Cardiac septum (tissue), 1 donor: Measurements from ENCODE around the gene MASP1. TPM values are rescaled to one million over a fixed set of nuclear protein-coding genes. Genes with fewer than 3 reads are reported as not detected.

Source experiments
- DNase-seq: peaks from one replicate; pipeline ENCODE4 v3.0.0-alpha.2; 2020; ENCODE audit warnings: low spot score
- intact Hi-C: fragments of 100-400 bp; cut with DNase I; formaldehyde crosslinking; loops from one replicate; pipeline ENCODE4 v1.14.0; 2022
- long read RNA-seq: library from polyadenylated mRNA; unstranded; transcript quantifications from one replicate; pipeline ENCODE4 v2.0.0, GENCODE V29; 2021
- total RNA-seq: library from RNA; stranded (reverse); fragmentation: NEBNext Ultra II Directional; extraction: Animal tissue kit (Norgen Biotek cat#: 25700); gene quantifications from one replicate; pipeline ENCODE4 v1.2.1, GENCODE V29; 2021
- donor health status: DM: no; HTN: no; CAD: no.

Gene MASP1, protein sequence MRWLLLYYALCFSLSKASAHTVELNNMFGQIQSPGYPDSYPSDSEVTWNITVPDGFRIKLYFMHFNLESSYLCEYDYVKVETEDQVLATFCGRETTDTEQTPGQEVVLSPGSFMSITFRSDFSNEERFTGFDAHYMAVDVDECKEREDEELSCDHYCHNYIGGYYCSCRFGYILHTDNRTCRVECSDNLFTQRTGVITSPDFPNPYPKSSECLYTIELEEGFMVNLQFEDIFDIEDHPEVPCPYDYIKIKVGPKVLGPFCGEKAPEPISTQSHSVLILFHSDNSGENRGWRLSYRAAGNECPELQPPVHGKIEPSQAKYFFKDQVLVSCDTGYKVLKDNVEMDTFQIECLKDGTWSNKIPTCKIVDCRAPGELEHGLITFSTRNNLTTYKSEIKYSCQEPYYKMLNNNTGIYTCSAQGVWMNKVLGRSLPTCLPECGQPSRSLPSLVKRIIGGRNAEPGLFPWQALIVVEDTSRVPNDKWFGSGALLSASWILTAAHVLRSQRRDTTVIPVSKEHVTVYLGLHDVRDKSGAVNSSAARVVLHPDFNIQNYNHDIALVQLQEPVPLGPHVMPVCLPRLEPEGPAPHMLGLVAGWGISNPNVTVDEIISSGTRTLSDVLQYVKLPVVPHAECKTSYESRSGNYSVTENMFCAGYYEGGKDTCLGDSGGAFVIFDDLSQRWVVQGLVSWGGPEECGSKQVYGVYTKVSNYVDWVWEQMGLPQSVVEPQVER
- 59.7 TPM for total RNA-seq
- long read RNA-seq, transcript MASP1-201 (9 exons, 2,440 nt), result major isoform, 39 of 71 reads
- long read RNA-seq, partial matches to known transcripts, result 9 of 71 reads
- long read RNA-seq, other reads (novel, unspliced or antisense), result 21 of 71 reads

DNA sequence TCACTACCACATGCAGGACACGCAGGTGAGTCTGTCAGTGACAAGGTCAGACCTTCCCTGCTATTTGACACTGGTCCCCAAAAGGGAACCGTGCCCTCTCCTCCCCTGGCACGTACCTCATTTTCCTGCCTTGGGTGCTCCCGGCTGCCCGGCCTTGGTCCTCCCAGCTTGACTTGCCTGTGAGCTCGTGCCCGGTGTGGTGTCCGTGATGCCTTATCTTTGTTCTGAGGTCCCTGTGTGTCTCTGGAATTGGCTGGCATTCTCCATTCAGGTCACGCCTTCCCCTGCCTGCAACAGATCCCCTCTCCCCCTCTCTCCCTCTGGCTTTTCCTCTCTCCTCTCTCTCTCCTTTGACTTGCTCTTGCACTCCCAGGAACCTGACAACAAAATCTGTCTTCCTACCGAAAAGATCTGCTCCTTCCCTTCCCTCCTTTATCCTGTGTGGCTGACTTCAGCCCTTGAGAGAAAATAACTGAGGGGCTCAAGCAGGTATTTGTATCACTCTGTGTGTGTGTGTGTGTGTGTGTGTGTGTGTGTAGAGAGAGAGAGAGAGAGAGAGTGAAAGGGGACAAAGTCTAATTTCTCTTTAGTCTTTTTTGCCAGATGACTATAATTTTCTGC lies at the start of gene MASP1:
Gene MASP1, minus strand, starts transcription at position 226 of the 621 bp plus-strand sequence. Its CDS starts 105 bp downstream, at position 121.
- intact Hi-C loops, result no loop called here
- DNase-seq, result no peak

DNA sequence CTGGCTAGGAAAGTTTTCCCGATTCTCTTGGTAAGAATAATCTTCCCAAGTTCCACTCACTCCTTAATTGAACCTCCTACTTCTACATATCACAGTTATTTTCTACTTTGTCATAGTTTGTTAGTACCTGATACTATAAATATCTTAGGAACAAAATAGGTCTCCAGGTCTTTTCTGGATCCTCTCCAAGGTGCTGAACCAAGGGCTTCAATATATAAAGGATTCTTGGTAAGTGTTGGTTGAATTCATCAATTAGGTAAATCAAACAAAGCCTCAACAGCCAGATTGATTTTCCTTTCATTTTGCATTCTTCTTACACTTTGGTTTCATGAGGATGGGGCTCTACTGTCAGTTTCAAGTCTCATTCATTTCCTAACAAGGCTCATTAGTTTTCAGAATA lies 49.0 kb upstream of the MASP1 start:
- no peak for DNase-seq
- intact Hi-C loops, result no loop called here

DNA sequence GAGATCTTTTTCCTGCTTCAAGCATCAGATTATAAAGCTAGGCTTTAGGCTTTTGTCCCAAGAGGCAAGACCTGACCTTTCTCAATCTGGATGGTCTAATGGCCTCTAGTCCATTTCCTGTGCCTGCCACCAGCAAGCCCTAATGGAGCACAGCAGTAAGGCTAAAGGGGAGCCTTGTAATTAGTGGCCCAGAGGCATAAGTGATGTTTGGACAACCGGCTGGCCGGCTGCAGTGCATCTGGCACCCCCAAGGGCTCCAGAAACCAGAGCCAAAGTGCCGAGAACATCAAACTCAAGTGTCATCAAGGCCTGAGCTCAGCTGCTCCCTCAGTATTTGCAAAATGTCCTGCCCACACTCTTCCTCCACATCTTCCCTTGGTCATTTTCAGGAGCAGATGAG lies 44.8 kb upstream of the MASP1 start:
- no peak for DNase-seq

DNA sequence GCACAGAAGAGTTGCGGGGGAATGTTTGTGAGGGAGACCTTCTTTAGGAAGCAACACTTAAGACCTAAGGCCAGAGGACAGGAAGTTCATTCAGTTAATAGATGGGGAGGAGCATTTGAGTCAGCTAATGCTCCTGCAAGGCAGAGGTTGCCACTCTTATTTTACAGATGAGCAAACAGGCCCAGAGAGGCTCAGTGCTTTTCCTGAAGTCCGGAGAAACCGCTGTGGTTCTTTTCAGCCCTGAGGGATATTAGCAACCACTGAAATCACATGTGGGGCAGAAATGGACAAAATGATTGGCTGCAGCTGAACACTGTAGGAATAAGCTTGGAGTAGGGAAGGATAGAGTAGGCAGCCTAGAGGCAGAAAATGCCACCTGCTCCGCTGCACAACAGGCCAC lies 43.4 kb upstream of the MASP1 start:
- intact Hi-C loops, result no loop called here
- DNase-seq, result no peak

More for the DNA sequence above, 44.8 kb upstream of the MASP1 start:
- intact Hi-C loops, result no loop called here

DNA sequence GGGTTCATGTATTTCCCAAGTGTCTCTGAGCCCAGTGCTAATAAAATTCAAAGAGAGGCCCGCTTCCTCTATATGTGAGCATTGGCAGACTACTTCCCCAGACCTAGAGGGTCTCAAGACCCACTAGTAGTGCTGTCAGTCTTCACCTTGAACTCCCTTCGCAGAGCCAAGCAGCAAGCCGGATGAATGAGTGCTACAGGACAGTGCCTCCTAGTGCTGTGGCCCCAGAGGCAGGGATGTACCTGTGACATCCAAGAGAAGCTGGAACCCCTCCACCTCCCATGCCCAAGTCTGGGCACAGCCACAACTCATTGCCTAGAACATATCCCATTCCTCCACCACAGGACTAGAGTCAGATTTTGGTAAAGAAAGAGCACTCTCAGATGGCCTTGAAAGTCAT lies 37.2 kb upstream of the MASP1 start:
- intact Hi-C loops, result no loop called here
- no peak for DNase-seq

DNA sequence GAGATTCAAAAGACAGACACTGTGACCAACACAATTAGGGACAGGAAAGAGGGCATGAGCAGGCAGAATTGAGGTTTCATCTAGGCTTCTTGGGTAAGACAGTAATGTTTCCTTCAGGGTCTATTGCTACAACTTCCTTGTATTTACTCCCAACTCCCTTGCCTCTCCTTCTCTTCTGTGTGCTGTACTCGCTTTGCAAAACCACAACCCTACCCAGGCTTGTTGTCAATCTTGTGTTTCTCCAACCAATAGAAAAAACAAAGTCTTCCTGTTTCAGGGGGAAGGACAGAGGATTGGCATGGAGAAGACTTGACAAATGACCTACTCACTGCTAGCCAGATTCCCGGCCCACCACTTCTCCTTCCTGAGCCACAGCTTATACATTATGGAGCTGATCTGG lies 36.3 kb upstream of the MASP1 start:
- no peak for DNase-seq
- intact Hi-C loops, result no loop called here

DNA sequence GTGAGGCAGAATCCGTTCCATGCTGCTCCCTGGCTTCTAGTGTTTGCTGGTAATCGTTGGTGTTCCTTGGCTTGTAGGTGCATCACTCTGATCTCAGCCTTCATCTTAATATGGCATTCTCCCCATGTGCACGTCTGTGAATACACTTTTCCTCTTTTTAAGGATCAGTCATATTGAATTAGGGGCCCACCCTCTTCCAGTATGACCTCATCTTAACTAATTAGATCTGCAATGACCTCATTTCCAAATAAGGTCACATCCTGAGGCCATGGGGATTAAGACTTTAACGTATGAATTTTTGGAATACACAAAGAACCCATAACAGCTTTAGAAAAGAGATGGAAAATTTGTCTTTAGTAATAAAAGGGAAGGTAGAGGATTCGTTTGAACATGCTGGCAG lies 34.1 kb upstream of the MASP1 start:
- DNase-seq, result no peak
- intact Hi-C loops, result no loop called here

DNA sequence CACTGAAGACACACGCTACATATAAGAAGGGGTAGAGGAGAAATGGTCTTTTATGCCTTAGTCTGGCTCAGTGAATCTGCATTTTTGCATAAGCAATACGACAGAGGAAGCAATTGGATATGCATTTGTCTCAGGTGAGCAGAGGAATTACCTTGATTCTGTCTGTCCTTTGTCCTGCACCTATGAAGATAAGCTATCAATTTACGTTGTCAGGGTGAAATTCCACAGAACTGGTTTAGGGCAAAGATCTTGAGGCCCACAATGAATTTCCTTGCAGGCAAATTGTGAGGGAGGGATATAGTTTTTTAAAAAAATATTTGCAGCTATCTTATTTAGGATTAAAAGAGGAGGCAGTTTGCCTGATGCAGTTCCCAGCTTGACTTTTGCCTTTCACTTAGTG lies 31.6 kb upstream of the MASP1 start:
- intact Hi-C loops, result no loop called here
- DNase-seq, result no peak

DNA sequence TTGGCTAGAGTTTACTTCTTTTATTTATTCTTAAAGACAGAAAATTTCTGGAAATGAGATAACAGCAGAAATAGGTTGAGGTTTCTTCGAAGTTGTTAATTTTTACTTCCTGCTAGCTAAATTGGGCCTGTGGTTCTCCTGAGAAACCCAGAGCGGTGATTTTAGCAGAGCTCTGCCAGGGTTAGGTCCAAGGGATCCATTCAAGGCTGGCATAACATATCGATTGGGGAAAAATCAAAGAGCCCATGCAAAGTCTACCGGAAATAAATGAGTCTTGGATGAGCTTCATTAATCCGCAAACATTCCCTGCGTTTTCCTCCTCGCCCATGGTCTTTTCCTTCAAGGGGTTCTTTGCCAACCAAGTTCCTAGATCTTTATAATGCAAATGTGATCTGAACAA lies 30.8 kb upstream of the MASP1 start:
- intact Hi-C loops, result no loop called here

DNA sequence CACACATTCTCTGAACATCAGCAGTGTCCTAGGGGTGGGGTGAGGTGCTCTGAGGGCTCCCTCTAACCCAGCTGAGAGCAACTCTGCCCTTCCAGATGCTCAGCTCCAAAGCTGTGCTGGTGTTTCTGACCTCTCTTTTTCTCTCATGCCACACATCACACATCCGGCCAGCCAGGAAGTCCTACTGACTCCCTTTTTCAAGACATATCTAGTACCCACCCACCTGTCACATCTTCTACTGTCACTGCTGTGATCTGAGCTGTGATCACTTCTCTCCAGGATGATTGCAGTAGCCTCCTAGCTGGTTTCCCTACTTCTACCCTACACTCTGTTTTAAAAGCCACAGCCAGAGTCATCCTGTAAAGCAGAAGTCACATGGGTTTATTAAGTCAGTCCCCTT lies 30.2 kb upstream of the MASP1 start:
- intact Hi-C loops, result no loop called here
- DNase-seq, result no peak

More for the DNA sequence above, 30.8 kb upstream of the MASP1 start:
- DNase-seq, result no peak

DNA sequence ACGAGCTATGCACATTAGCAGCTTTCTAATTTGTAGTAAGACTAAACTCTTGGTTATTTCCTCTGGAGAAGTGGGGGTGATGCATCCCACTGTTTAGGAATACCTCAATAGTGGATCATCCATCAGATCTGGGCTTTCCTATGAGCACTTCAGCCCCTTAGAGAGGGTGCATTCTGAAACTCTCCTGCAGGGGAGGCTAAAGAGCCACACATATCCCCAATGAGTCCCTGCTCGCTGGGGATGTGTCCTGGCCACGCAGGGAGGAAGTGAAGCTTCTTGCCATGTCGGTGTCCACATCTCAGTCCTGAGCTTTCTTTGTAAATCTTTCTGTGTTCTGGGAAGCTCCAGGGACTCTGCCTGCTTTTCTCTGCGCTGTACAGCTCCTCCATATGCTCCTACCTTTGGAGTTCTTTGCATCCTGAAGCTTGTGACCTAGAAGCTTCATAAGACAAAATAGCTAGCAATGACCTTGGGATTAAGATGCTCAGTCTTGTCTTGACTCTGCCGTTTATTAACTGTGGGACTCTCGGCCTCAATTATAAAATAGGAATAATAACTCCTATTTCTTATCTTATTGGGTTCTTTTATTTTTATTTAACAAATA lies 28.3 kb upstream of the MASP1 start:
- DNase-seq, result no peak
- intact Hi-C loops, result loop anchor here (1.0 to 2.0 kb wide), 3 partner anchors 99 to 394 kb away; no protein-coding TSS in a partner anchor

DNA sequence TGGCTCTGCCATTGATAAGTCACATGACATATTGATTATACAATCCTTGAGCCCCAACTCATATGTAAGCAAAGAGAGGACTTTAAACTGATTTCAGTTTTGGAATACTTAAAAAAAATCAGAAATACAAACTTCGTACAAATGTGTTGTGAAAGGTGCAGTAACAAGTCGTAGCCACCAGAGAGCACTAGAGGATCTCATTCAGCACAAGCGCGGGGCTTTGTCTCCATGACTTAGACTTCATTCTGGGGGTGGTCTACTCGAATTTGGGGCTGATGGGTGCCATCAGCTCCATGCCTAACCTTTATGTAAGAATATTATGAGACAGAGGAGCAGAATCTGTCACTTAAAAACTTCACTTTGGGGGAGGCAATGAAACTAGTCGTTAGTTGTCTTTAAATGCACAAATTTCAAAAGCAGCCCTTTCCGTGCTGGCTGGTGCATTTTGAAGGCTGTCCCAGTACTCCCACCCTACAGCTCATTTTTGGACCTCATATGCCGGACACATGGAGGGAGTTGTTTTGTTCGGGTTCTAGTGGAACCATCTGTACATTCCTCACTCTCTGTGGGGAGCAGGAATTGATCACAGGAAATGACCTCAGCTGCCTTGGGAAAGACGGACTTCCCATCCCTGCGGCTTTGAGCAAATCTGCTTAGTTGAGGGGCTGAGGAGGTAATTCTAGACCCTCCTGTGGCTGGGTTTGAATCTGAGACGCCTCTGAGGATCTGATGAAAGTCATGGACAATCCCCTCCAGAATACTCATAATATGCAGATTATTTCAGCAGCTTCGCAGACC lies 27.5 kb upstream of the MASP1 start:
- intact Hi-C loops, result loop anchor here (1.0 to 2.0 kb wide), 3 partner anchors 98 to 395 kb away; no protein-coding TSS in a partner anchor
- DNase-seq, result no peak

DNA sequence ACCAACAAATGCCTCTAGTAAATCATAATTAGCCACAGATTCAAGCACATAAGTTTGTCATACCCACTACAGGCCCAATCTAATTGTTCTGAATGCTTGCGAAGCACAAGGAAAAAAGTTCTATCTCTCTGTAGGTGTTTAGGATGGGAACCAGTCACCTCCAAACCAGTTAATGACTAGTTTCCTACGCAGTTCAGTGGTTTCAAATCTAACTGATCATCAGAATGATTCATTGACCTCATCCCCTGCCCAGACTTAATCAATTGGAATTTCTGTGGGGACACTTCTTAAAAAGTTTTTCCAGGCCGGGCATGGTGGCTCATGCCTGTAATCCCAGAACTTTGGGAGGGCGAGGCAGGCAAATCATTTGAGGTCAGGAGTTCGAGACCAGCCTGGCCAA lies 24.3 kb upstream of the MASP1 start:
- intact Hi-C loops, result no loop called here
- DNase-seq, result no peak

DNA sequence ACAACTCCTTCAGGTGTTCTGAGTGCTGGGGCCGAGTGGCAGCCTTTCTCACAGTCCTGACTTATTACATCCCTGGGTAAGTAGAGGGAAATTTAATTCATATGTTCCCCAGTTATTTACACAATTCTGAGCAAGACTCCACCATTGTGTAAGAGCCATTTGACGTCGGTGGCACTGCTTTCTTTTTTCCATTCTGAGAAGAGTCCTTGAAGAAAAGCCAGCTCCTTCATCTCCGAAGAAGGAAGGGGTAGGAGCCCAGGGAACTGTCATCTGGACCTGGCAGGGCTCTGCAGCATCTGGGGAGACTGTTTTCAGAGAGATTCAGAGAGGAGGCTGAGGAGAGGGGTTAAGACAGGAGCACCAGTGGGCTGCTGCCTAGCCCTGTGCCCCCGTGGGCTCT lies 22.6 kb upstream of the MASP1 start:
- intact Hi-C loops, result no loop called here
- DNase-seq, result no peak

DNA sequence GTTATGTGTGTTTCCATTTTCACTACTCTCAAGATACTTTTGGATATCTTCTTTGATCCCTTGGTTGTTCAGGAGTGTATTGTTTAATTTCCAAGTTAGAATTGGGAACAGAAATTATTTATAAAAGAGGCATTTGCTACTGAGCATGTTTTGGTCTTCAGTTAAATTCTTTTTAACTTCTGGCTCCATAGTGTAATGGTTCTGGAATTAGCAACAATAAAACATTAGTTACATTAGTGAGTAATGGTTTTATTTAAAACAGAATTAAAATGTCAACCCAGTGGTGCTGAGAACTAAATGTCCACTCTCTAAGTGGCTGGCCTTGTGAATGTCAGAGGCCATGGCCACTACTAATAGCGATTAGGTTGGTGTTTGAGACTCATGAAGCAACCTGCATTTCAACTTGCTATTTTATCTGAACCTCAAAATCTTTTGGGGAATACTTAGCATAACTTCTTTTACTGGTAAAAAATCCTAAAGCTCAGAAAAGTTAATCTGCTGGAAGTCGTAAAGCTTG lies 19.5 kb upstream of the MASP1 start:
- intact Hi-C loops, result no loop called here
- no peak for DNase-seq

DNA sequence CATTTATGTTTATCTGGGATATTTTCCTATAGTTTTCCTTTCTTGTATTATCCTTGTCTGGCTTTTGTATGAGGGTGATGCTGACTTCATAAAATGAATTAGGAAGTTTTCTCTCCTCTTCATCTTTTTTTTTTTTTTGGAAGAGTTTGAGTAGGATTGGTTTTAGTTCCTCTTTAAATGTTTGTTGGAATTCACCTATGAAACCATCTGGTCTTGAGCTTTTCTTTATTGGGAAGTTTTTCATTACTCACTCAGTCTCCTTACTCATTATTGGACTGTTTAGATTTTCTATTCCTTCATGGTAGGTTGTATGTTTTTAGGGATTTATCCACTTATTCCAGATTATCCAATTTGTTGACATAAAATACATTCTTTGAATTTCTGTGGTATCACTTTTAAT lies 18.7 kb upstream of the MASP1 start:
- DNase-seq, result no peak
- intact Hi-C loops, result no loop called here

DNA sequence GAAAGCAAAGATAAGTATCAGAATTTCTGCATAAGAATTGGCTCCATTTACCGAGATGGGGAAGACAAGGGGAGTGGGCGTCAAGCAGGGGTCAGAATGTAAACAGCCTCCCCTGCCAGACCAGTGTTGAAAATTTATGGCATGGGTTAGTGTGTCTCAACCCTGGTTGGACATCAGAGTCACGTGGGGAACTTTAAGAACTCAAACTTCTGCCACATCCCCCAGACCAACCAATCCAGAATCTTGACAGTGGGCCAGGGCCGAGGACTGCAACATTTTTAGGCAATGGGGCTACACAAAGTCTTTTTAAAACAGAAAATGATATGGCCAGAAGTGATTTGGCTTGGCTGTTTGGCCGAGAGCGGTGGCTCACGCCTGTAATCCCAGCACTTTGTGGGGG lies 14.3 kb upstream of the MASP1 start:
- DNase-seq, result no peak
- intact Hi-C loops, result no loop called here

DNA sequence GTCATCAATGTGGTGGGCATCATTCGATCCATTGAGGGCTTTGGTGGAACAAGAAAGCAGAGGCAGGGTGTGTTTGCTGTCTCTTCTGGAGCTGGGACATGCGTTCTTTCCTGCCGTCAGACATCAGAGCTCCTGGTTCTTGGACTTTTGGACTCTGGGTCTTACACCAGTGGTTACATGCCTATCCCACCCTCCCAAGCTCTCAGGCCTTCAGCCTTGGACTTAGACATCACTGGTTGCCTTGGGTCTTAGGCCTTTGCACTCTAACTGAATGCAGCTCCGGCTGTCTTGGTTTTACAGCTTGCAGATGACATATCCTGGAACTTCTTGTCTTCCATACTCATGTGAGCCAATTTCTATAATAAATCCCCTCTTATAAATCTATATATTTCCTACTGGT lies 8.1 kb upstream of the MASP1 start:
- DNase-seq, result no peak
- intact Hi-C loops, result no loop called here

DNA sequence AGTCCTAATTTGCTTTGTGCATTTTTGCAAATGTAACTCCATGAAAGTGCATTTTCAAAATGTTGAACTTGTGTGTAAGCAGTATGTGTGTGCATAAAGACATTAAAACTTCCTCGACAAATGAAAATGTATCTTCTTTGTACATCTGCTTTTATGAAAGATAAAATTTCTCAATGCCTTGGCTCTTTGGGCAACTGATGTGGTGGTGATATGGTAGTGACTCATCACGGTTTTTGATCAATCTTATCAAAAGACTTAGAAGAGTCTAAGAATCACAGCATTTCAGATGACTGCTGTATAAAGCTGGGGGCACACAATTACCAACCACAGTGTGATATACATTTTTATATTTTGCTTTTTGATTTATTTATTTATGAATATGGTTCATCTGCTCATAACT lies 5.4 kb upstream of the MASP1 start:
- DNase-seq, result no peak
- intact Hi-C loops, result no loop called here
